CD8-positive, alpha-beta memory T cell (primary cell): Measurements from ENCODE around the gene ARHGDIB. TPM values are rescaled to one million over a fixed set of nuclear protein-coding genes. Genes with fewer than 3 reads are reported as not detected.

ENCODE experiments used
- CTCF ChIA-PET: fragments of 350-600 bp; sonication (Branson Sonifier 250); formaldehyde crosslinking; loops from one replicate; lab custom pipeline; 2021; ENCODE audit warnings: antibody characterized with exemption; lab: Charles Lee
- POLR2A ChIA-PET: fragments of 350-600 bp; sonication (Branson Sonifier 250); formaldehyde crosslinking; loops from one replicate; lab custom pipeline; 2021; ENCODE audit warnings: antibody characterized with exemption; lab: Charles Lee
- DNase-seq, 5 donors: peaks; one replicate each; pipeline versions ENCODE4 v3.0.0 to v3.0.0-alpha.2; 2020 to 2022; ENCODE audit warnings: mixed read lengths in 1 of 5
- H3K27ac ChIP-seq: one replicate; pipeline ENCODE4 v1.7.0; 2013; ENCODE audit warnings: low read depth, mild to moderate bottlenecking, low read length, moderate library complexity
- H3K27me3 ChIP-seq: 2 replicates; pipeline ENCODE4 v1.7.0; 2013; ENCODE audit warnings: low read length, mild to moderate bottlenecking; ENCODE audit not compliant: insufficient read depth, poor library complexity, severe bottlenecking
- H3K36me3 ChIP-seq: 2 replicates; pipeline ENCODE4 v1.7.0; 2013; ENCODE audit warnings: mild to moderate bottlenecking, low read length, moderate library complexity; ENCODE audit not compliant: insufficient read depth
- H3K4me1 ChIP-seq: 2 replicates; pipeline ENCODE4 v1.7.0; 2013; ENCODE audit warnings: mild to moderate bottlenecking, low read length, moderate library complexity; ENCODE audit not compliant: insufficient read depth
- H3K4me3 ChIP-seq: 2 replicates; pipeline ENCODE4 v1.7.0; 2013; ENCODE audit warnings: mild to moderate bottlenecking, low read length
- H3K9me3 ChIP-seq: 2 replicates; pipeline ENCODE4 v1.7.0; 2013; ENCODE audit warnings: mild to moderate bottlenecking, low read length
- H3K27ac Mint-ChIP-seq, 8 donors: one replicate each; pipeline ENCODE4 v1.8.0; 2020 to 2021; ENCODE audit warnings: mixed read lengths in 8 of 8, mild to moderate bottlenecking in 6 of 8, inconsistent platforms in 3 of 8, moderate library complexity in 3 of 8
- H3K27me3 Mint-ChIP-seq, 2 donors: one replicate each; pipeline ENCODE4 v1.8.0; 2020 to 2021; ENCODE audit warnings: mixed read lengths in 2 of 2, mild to moderate bottlenecking in 1 of 2, moderate library complexity in 1 of 2
- H3K36me3 Mint-ChIP-seq, 3 donors: one replicate each; pipeline ENCODE4 v1.8.0; 2020 to 2021; ENCODE audit warnings: mixed read lengths in 3 of 3, inconsistent platforms in 1 of 3, mild to moderate bottlenecking in 1 of 3
- H3K4me1 Mint-ChIP-seq, 3 donors: one replicate each; pipeline ENCODE4 v1.8.0; 2020 to 2021; ENCODE audit warnings: mixed read lengths in 3 of 3, inconsistent platforms in 1 of 3, mild to moderate bottlenecking in 1 of 3
- H3K4me3 Mint-ChIP-seq, 7 donors: one replicate each; pipeline ENCODE4 v1.8.0; 2020 to 2021; ENCODE audit warnings: mixed read lengths in 7 of 7, mild to moderate bottlenecking in 6 of 7, moderate library complexity in 4 of 7, inconsistent platforms in 2 of 7
- H3K9me3 Mint-ChIP-seq, 5 donors: one replicate each; pipeline ENCODE4 v1.8.0; 2020 to 2022; ENCODE audit warnings: mixed read lengths in 5 of 5, mild to moderate bottlenecking in 3 of 5, moderate library complexity in 2 of 5, inconsistent platforms in 1 of 5
- polyA plus RNA-seq: library from polyadenylated mRNA; unstranded; fragments of 300-500 nt; fragmentation: Illumina TruSeq; gene quantifications from one replicate; pipeline ENCODE4 v1.2.3, GENCODE V29; 2021
- total RNA-seq, 2 experiments: library from RNA; stranded (reverse); gene quantifications; one replicate each; pipeline ENCODE4 v1.2.3, GENCODE V29; 2021

ARHGDIB gene
- total and polyA plus RNA-seq, 3 experiments from 2014 or later = 495 to 2,936 (median 511) TPM

DNA sequence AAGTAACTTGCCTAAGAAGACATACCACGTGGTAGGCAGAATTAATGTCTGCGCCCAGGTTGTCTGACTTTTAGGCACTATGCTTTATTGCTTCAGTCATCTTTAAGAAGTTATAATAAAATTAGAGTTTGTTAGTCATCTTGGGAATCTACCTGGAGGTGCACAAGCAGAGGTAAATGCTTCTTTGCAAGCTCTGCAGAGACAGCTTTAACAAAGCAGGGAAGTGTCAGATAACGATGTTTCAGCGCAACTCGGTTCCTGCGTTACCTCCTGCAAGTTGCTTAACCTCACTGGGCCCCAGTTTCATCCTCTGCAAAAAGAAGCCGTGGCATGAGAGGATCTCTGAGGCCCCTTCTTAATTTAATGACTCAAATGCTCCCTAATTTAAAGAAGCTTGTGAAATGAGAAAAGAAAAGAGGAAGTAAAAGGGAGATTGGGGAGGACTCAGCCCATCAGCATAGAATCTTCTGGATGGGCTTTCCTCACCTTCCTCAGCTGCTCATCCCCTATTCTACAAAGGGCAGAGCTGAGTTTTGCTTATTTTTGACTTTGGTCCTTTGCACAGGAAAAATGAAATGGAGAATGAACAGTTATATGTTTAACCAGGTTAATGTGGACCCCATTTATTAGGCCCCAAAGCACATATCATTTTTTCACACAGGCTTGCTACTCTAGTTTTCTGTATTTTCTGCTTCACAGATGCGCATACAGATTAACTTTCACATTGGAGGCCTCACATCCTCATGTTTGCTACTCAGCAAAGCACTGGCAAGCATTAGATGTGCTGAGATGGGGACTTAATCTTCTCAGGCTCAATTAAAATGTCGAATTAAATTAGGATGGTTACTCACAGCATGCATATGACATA, 5.1 kb downstream of the ARHGDIB start:
- Histone ChIP-seq H3K4me3 (peak overlapping the region; percentile 94), H3K36me3 (peaks cover 7% of the 10 kb centered on the region), H3K27ac (peak overlapping the region; percentile 3), H3K9me3 (no peaks in the 10 kb centered on the region), H3K4me1 (peaks cover 64% of the 10 kb centered on the region), H3K27me3 (no peaks in the 10 kb centered on the region)
- POLR2A ChIA-PET = interaction anchor here (0.7 to 1.2 kb wide), 6 partner anchors 8 to 185 kb away, joined by 3 to 6 read pairs (median 4); partner anchors contain the start of gene ERP27
- Mint-ChIP-seq H3K4me3 (peak overlapping the region; percentile 96 to 100 (median 98)), H3K4me1 (peaks cover 68 to 85% (median 71%) of the 10 kb centered on the region in 3 donors), H3K9me3 (no peaks in the 10 kb centered on the region), H3K27me3 (peaks cover 0 to 5% of the 10 kb centered on the region in 2 donors), H3K36me3 (peaks cover 17 to 84% (median 25%) of the 10 kb centered on the region in 3 donors), H3K27ac (peak overlapping the region; percentile 82 to 100 (median 99))
- CTCF ChIA-PET = interaction anchor here (1.4 to 4.1 kb wide), 3 partner anchors 17 to 39 kb away, joined by 3 to 14 read pairs (median 6); partner anchors contain the start of gene ERP27
- peak in 1 of 5 donors; percentile 31 for DNase-seq

DNA sequence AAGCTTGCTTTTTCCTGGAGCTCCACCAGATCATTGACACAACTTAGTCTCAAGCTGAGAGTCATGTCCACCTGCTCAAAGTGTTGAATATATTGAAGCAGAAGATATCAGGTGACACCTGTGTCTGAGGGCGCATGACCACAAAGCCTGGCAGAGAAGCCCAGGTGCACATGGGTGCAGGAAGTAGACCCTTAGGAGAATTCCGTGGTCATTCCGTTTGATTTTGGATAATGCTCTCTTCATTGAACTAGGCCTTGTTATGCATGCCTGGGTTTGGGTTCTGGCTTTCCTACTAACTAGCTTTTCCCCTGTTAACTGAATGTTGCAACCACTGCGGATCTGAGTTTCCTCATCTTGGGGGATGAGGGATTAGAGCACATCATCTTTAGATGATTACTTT, 7.1 kb downstream of the ARHGDIB start:
- no peaks in the 10 kb centered on the region for H3K27me3 ChIP-seq
- ChIA-PET CTCF (interaction anchor here (1.0 to 1.8 kb wide), 4 partner anchors 16 to 184 kb away, joined by 3 to 5 read pairs (median 4); partner anchors contain the start of gene ERP27), POLR2A (interaction anchor here (0.7 kb wide), 1 partner anchor 561 kb away, joined by 6 read pairs; no protein-coding TSS in a partner anchor)
- H3K27ac Mint-ChIP-seq = peak overlapping the region; percentile 95 to 100 (median 98)
- peak overlapping the region; percentile 62 for H3K4me3 ChIP-seq
- peak in 3 of 5 donors; percentile 30 to 61 (median 48) for DNase-seq
- peaks cover 20 to 85% (median 36%) of the 10 kb centered on the region in 3 donors for H3K36me3 Mint-ChIP-seq
- peaks cover 20% of the 10 kb centered on the region for H3K36me3 ChIP-seq
- peaks cover 84% of the 10 kb centered on the region for H3K4me1 ChIP-seq
- H3K4me3 Mint-ChIP-seq = peak overlapping the region; percentile 68 to 90 (median 83)
- no peaks in the 10 kb centered on the region for H3K9me3 Mint-ChIP-seq
- peak overlapping the region; percentile 85 for H3K27ac ChIP-seq
- peaks cover 0 to 5% of the 10 kb centered on the region in 2 donors for H3K27me3 Mint-ChIP-seq
- no peaks in the 10 kb centered on the region for H3K9me3 ChIP-seq
- H3K4me1 Mint-ChIP-seq = peaks cover 87 to 100% (median 88%) of the 10 kb centered on the region in 3 donors

DNA sequence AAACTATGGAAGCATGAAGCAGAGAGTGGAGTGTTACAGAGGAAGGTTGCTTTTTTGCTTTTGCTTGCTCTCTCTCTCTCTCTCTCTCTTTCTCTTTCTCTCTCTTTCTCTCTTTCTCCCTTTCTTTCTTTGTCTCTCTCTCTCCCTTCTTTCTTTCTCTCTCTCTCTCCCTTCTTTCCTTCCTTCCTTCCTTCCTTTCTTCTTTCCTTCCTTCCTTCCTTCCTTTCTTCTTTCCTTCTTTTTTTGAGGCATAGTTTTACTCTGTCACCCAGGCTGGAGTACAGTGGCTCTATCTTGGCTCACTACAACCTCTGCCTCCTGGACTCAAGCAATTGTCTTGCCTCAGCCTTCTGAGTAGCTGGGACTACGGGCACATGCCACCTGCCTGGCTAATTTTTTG, 7.6 kb downstream of the ARHGDIB start:
- ChIA-PET POLR2A (interaction anchor here (0.7 kb wide), 1 partner anchor 560 kb away, joined by 6 read pairs; no protein-coding TSS in a partner anchor), CTCF (interaction anchor here (1.0 to 1.8 kb wide), 4 partner anchors 15 to 183 kb away, joined by 3 to 5 read pairs (median 4); partner anchors contain the start of gene ERP27)
- Mint-ChIP-seq H3K36me3 (peaks cover 19 to 85% (median 39%) of the 10 kb centered on the region in 3 donors), H3K9me3 (no peaks in the 10 kb centered on the region), H3K27ac (peak overlapping the region; percentile 95 to 100 (median 98)), H3K4me3 (peak overlapping the region; percentile 68 to 90 (median 83)), H3K27me3 (peaks cover 0 to 5% of the 10 kb centered on the region in 2 donors), H3K4me1 (peaks cover 90 to 100% (median 91%) of the 10 kb centered on the region in 3 donors)
- peaks cover 24% of the 10 kb centered on the region for H3K36me3 ChIP-seq
- H3K27ac ChIP-seq = peak overlapping the region; percentile 85
- peaks cover 89% of the 10 kb centered on the region for H3K4me1 ChIP-seq
- H3K9me3 ChIP-seq = no peaks in the 10 kb centered on the region
- peak overlapping the region; percentile 62 for H3K4me3 ChIP-seq
- no peaks in the 10 kb centered on the region for H3K27me3 ChIP-seq
- DNase-seq = no peak

DNA sequence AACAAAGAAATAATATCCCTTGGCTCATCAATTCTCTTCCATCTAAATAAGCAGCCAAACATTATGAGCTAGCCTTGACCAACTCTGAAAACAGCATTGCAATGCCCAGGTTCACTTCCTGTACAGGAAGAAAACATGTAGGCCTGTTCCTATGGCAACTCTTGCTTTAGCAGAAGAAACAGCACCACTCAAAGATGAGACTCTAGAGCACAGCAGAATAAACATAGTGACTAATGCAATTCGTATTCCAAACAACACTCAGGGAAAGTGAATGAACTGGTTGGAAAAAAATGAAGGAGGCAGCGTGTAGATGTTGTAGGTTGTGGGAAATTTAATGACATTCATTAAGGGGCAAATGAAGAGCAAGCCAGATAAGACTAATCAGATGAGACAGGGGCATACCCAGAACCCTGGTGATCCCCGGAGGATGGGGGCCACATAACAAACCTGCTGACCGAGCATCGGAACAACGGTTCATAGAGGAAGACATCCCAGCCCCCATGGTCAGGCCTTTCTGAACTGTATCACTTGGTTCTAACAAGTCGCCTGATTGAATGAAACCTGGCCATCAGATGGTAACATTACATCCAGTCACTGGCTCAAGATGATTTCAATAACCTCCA, 9.0 kb downstream of the ARHGDIB start:
- ChIA-PET POLR2A (interaction anchor here (0.6 to 1.0 kb wide), 3 partner anchors 12 to 43 kb away, joined by 4 to 9 read pairs (median 9); no protein-coding TSS in a partner anchor), CTCF (interaction anchor here (0.7 to 1.2 kb wide), 5 partner anchors 11 to 43 kb away, joined by 3 to 5 read pairs (median 4); no protein-coding TSS in a partner anchor)
- Histone ChIP-seq H3K4me3 (peak overlapping the region; percentile 62), H3K36me3 (peaks cover 29% of the 10 kb centered on the region), H3K27ac (peak overlapping the region; percentile 85), H3K27me3 (no peaks in the 10 kb centered on the region), H3K4me1 (peaks cover 96% of the 10 kb centered on the region), H3K9me3 (no peaks in the 10 kb centered on the region)
- peaks cover 20 to 84% (median 45%) of the 10 kb centered on the region in 3 donors for H3K36me3 Mint-ChIP-seq
- H3K4me1 Mint-ChIP-seq = peaks cover 91 to 99% (median 99%) of the 10 kb centered on the region in 3 donors
- H3K27me3 Mint-ChIP-seq = peaks cover 0 to 5% of the 10 kb centered on the region in 2 donors
- H3K4me3 Mint-ChIP-seq = peak overlapping the region; percentile 80 to 90 (median 85)
- peak overlapping the region; percentile 95 to 100 (median 98) for H3K27ac Mint-ChIP-seq
- H3K9me3 Mint-ChIP-seq = no peaks in the 10 kb centered on the region
- DNase-seq = peak; percentile 18 to 78 (median 70)

DNA sequence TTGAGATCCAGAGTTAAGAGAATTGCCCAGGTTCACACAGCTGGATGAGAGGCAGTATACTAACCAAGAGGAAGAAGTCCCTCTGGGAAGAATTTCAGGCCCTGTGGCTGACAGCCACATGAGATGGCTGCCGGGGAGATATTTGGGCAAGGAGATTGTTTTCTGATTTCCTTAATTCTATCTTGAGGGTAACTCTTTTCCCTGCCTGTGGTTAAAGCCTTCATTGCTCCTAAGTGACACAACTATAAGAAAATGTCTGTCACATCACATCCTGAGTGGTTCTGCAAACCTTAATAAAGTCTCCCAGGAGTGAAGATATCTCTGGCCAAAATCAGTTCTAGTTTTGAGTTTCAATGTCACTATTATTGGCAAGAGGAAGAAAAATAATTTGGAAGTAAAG, 9.6 kb downstream of the ARHGDIB start:
- Histone ChIP-seq H3K4me1 (peaks cover 97% of the 10 kb centered on the region), H3K4me3 (peak overlapping the region; percentile 62), H3K27ac (peak overlapping the region; percentile 85), H3K36me3 (peaks cover 35% of the 10 kb centered on the region), H3K27me3 (no peaks in the 10 kb centered on the region), H3K9me3 (no peaks in the 10 kb centered on the region)
- ChIA-PET CTCF (interaction anchor here (0.7 to 1.2 kb wide), 5 partner anchors 10 to 44 kb away, joined by 3 to 5 read pairs (median 4); no protein-coding TSS in a partner anchor), POLR2A (interaction anchor here (0.6 to 1.9 kb wide), 4 partner anchors 10 to 43 kb away, joined by 4 to 9 read pairs (median 9); partner anchors contain the start of gene ARHGDIB)
- H3K27ac Mint-ChIP-seq = peak overlapping the region; percentile 95 to 100 (median 98)
- peaks cover 0 to 5% of the 10 kb centered on the region in 2 donors for H3K27me3 Mint-ChIP-seq
- H3K4me3 Mint-ChIP-seq = peak overlapping the region; percentile 80 to 90 (median 85)
- H3K4me1 Mint-ChIP-seq = peaks cover 91 to 100% (median 99%) of the 10 kb centered on the region in 3 donors
- H3K9me3 Mint-ChIP-seq = no peaks in the 10 kb centered on the region
- peaks cover 21 to 85% (median 49%) of the 10 kb centered on the region in 3 donors for H3K36me3 Mint-ChIP-seq
- peak in 1 of 5 donors; percentile 21 for DNase-seq

DNA sequence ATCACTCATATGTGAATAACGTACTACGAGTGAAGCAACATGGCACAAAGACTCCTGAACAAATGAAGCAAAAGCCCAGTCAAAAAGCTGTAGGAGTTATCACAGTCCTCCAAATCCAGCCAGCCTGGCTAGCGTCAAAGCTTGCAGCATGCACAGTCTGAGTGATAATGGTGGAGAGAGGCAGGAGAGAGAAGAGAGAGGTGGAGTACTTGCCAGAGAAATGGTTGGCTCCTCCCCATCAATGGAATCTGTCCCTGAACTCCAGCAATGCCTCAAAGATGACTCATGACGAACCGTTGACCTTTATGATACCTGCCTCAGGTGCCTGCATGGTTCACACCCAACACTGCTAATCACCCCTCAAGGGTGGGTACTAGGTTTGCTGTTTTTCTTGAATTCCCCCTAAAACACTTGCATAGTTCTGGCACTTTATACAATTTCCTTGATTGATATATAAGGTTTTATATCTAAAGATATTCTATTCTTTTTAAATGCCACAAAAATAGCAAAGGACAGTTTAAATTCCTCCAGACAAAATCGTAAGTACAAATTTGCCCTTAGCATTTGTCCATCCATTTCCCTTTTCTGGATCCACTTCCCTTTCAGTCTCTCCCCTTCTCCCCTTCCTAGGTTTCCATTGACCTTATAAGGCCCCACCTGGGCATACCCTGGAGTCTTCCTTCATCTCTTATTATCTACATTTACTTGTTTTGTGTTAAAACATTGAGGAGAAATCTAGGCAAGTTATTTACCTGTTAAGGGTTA, 10.2 kb downstream of the ARHGDIB start:
- Histone ChIP-seq H3K27me3 (no peaks in the 10 kb centered on the region), H3K36me3 (peaks cover 42% of the 10 kb centered on the region), H3K9me3 (no peaks in the 10 kb centered on the region), H3K27ac (peak overlapping the region; percentile 8), H3K4me1 (peaks cover 97% of the 10 kb centered on the region), H3K4me3 (peak overlapping the region; percentile 62)
- Mint-ChIP-seq H3K27ac (peak overlapping the region; percentile 95 to 100 (median 98)), H3K36me3 (peaks cover 28 to 85% (median 53%) of the 10 kb centered on the region in 3 donors), H3K27me3 (peaks cover 0 to 5% of the 10 kb centered on the region in 2 donors), H3K9me3 (no peaks in the 10 kb centered on the region), H3K4me3 (peak overlapping the region; percentile 80 to 90 (median 85)), H3K4me1 (peaks cover 91 to 100% (median 99%) of the 10 kb centered on the region in 3 donors)
- ChIA-PET POLR2A (interaction anchor here (1.0 to 1.9 kb wide), 3 partner anchors 9 to 180 kb away, joined by 3 to 9 read pairs (median 5); partner anchors contain the start of gene ARHGDIB), CTCF (interaction anchor here (0.8 to 1.2 kb wide), 4 partner anchors 13 to 45 kb away, joined by 3 to 5 read pairs (median 4); partner anchors contain the start of gene ERP27)
- no peak for DNase-seq
